Activated B cell treated with CpG ODN at 0.5 μM for 24 hours (primary cell): ENCODE results near the gene DBNL. TPM values are rescaled to one million over a fixed set of nuclear protein-coding genes. Genes with fewer than 3 reads are reported as not detected.
A peak's percentile ranks its signal among the peaks of the same experiment; 100 is the strongest.

Experiments used
- ATAC-seq: fragments of 200-7000 bp; cut with Tn5 transposase; one replicate; pipeline ENCODE4 v1.10.0; 2021; ENCODE audit warnings: low read depth, mild to moderate bottlenecking, moderate library complexity
- CTCF ChIA-PET: fragments of 350-600 bp; sonication (Branson Sonifier 250); formaldehyde crosslinking; loops from one replicate; lab custom pipeline; 2021; ENCODE audit warnings: antibody characterized with exemption; lab: Charles Lee
- POLR2A ChIA-PET: fragments of 350-600 bp; sonication (Branson Sonifier 250); formaldehyde crosslinking; loops from one replicate; lab custom pipeline; 2021; ENCODE audit warnings: antibody characterized with exemption; lab: Charles Lee
- DNase-seq: peaks from one replicate; pipeline ENCODE4 v3.0.0; 2022
- H3K27ac Mint-ChIP-seq: one replicate; pipeline ENCODE4 v1.8.0; 2020; ENCODE audit warnings: mixed read lengths
- H3K27me3 Mint-ChIP-seq: one replicate; pipeline ENCODE4 v1.8.0; 2021; ENCODE audit warnings: mixed read lengths
- H3K36me3 Mint-ChIP-seq: one replicate; pipeline ENCODE4 v1.8.0; 2021; ENCODE audit warnings: low read depth, mixed read lengths
- H3K4me1 Mint-ChIP-seq: one replicate; pipeline ENCODE4 v1.8.0; 2021; ENCODE audit warnings: mixed read lengths
- H3K4me3 Mint-ChIP-seq: one replicate; pipeline ENCODE4 v1.8.0; 2020; ENCODE audit warnings: mild to moderate bottlenecking, mixed read lengths
- H3K9me3 Mint-ChIP-seq: one replicate; pipeline ENCODE4 v1.8.0; 2020; ENCODE audit warnings: mixed read lengths
- intact Hi-C: fragments of 100-400 bp; cut with micrococcal nuclease; formaldehyde crosslinking; loops from one replicate; pipeline ENCODE4 v1.15.1; 2024
- total RNA-seq: library from RNA; stranded (reverse); gene quantifications from 2 replicates; pipeline ENCODE4 v1.2.3, GENCODE V29; 2022
- TF ChIP-seq, protein P1 (sequence below): fragments of 200-600 bp; IDR thresholded peaks from one replicate; pipeline ENCODE4 v1.8.0; 2022; ENCODE audit warnings: antibody characterized with exemption, mild to moderate bottlenecking

Gene DBNL
- total RNA-seq, 1 donor from 2014 or later, result 210 TPM

DNA sequence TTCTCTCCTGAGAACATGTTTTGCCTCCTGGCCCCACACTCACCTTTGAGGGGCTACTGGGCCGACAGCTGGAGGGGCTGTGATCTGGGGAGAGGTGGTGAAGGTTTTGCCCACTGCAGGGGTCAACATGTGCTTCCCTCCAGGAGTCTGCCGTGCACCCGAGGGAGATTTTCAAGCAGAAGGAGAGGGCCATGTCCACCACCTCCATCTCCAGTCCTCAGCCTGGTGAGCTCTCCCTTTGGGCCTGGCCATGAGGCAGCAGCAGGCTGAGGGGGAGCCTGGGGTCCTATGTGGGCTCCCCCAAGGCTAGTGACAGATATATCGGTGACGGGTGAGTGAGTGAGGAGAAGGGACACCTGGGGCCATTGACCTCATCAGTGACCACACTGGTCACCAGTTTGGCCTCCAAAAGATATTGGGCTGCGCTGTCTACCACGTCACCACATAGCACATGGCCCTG is 14.3 kb downstream of the DBNL start:
- intact Hi-C loops, result loop anchor here (1.0 kb wide), 4 partner anchors 9 to 24 kb away; partner anchors contain the start of gene POLM
- ATAC-seq (peak; percentile 29), DNase-seq (peak; percentile 38)
- ChIA-PET POLR2A (interaction anchor here (0.6 to 2.9 kb wide), 11 partner anchors 8 to 920 kb away, joined by 3 to 37 read pairs (median 5); partner anchors contain the start of genes DBNL, MYO1G and YKT6), CTCF (no interaction called here)
- TF ChIP-seq, protein P1, sequence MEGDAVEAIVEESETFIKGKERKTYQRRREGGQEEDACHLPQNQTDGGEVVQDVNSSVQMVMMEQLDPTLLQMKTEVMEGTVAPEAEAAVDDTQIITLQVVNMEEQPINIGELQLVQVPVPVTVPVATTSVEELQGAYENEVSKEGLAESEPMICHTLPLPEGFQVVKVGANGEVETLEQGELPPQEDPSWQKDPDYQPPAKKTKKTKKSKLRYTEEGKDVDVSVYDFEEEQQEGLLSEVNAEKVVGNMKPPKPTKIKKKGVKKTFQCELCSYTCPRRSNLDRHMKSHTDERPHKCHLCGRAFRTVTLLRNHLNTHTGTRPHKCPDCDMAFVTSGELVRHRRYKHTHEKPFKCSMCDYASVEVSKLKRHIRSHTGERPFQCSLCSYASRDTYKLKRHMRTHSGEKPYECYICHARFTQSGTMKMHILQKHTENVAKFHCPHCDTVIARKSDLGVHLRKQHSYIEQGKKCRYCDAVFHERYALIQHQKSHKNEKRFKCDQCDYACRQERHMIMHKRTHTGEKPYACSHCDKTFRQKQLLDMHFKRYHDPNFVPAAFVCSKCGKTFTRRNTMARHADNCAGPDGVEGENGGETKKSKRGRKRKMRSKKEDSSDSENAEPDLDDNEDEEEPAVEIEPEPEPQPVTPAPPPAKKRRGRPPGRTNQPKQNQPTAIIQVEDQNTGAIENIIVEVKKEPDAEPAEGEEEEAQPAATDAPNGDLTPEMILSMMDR, result no peak
- Mint-ChIP-seq H3K4me1 (peaks cover 74% of the 10 kb centered on the region), H3K9me3 (no peaks in the 10 kb centered on the region), H3K27me3 (no peaks in the 10 kb centered on the region), H3K4me3 (peak overlapping the region; percentile 82), H3K36me3 (peaks cover 90% of the 10 kb centered on the region), H3K27ac (peak overlapping the region; percentile 98)

DNA sequence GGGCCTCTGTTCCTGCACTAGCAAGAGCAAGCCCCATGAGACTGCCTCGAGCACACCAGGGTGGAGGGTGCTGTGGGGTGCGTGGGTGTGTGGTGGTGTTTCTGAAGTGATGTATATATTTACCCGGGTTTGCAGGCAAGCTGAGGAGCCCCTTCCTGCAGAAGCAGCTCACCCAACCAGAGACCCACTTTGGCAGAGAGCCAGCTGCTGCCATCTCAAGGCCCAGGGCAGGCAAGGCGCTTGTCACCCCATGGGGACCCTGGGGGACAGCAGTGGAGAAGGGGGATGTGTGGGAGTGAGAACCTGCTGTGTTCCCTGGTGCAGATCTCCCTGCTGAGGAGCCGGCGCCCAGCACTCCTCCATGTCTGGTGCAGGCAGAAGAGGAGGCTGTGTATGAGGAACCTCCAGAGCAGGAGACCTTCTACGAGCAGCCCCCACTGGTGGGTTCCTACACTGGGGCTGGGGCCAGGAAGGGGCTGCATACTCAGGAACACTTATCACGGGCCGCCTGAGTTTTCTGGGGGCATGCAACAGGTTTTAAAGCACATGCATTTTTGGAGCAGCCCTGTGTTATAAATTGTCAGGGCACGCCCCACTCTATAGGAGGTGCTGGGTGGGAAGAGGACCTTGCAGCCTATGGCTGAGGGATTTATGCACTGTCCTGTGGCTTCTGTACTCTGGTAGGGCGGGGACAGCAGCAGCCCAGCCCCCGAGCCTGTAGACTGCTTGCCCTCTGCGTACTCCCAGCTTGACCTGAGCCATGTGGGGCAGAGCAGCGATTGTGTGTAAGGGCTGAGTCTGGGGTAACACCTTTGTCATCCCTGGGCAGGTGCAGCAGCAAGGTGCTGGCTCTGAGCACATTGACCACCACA is 15.0 kb downstream of the DBNL start:
- POLR2A ChIA-PET, result interaction anchor here (0.9 to 2.9 kb wide), 9 partner anchors 12 to 920 kb away, joined by 3 to 37 read pairs (median 5); partner anchors contain the start of genes DBNL, MYO1G and YKT6
- Mint-ChIP-seq H3K27ac (peak overlapping the region; percentile 98), H3K4me3 (peak overlapping the region; percentile 82), H3K27me3 (no peaks in the 10 kb centered on the region), H3K36me3 (peaks cover 87% of the 10 kb centered on the region), H3K9me3 (no peaks in the 10 kb centered on the region), H3K4me1 (peaks cover 74% of the 10 kb centered on the region)
- peak; percentile 89 for ATAC-seq
- peak; percentile 57 for DNase-seq
- intact Hi-C loops, result loop anchor here (1.0 kb wide), 4 partner anchors 8 to 23 kb away; partner anchors contain the start of gene POLM
- CTCF ChIA-PET, result no interaction called here
- TF ChIP-seq, protein P1, result no peak

DNA sequence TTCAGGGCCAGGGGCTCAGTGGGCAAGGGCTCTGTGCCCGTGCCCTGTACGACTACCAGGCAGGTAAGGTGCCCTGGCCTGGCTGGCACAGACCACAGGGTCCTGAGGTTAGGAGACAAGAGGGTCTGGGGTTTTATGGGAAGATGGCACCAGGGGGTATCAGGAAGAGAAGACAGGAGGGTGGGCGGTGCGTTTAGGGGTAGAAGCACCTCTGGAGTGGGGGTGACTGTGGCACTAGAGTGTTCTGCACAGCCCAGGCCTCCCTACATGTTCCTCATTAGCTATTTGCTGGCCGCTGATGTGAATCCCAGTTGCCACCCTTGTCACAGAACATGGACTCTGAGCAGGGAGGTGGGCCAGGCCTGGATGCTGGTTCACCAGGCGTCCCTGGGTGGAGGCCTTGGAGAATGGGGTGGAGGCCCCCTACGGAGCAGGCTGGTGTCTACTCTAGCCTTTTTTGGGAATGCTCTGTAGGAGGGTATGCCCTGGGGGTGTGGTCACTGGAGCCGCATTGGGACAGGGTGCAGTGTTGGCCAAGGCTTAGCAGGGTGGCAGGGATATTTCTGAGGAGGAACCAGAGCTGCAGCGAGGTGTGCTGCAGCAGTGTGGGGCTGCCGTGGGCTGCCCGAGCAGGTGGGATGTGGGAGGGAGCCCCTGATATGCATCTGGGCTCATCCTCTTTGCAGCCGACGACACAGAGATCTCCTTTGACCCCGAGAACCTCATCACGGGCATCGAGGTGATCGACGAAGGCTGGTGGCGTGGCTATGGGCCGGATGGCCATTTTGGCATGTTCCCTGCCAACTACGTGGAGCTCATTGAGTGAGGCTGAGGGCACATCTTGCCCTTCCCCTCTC is 15.8 kb downstream of the DBNL start:
- intact Hi-C loops, result no loop called here
- ChIA-PET POLR2A (interaction anchor here (1.0 to 2.3 kb wide), 3 partner anchors 13 to 21 kb away, joined by 3 to 9 read pairs (median 3); no protein-coding TSS in a partner anchor), CTCF (no interaction called here)
- Mint-ChIP-seq H3K27me3 (no peaks in the 10 kb centered on the region), H3K4me1 (peaks cover 70% of the 10 kb centered on the region), H3K4me3 (peak overlapping the region; percentile 82), H3K36me3 (peaks cover 80% of the 10 kb centered on the region), H3K27ac (peak overlapping the region; percentile 98), H3K9me3 (no peaks in the 10 kb centered on the region)
- no peak for ATAC-seq
- TF ChIP-seq, protein P1, result no peak
- DNase-seq, result peak; percentile 14

DNA sequence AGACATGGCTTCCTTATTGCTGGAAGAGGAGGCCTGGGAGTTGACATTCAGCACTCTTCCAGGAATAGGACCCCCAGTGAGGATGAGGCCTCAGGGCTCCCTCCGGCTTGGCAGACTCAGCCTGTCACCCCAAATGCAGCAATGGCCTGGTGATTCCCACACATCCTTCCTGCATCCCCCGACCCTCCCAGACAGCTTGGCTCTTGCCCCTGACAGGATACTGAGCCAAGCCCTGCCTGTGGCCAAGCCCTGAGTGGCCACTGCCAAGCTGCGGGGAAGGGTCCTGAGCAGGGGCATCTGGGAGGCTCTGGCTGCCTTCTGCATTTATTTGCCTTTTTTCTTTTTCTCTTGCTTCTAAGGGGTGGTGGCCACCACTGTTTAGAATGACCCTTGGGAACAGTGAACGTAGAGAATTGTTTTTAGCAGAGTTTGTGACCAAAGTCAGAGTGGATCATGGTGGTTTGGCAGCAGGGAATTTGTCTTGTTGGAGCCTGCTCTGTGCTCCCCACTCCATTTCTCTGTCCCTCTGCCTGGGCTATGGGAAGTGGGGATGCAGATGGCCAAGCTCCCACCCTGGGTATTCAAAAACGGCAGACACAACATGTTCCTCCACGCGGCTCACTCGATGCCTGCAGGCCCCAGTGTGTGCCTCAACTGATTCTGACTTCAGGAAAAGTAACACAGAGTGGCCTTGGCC is 16.6 kb downstream of the DBNL start:
- Mint-ChIP-seq H3K4me3 (no peak overlapping the region), H3K4me1 (peaks cover 70% of the 10 kb centered on the region), H3K9me3 (no peaks in the 10 kb centered on the region), H3K27ac (peak overlapping the region; percentile 98), H3K27me3 (no peaks in the 10 kb centered on the region), H3K36me3 (peaks cover 72% of the 10 kb centered on the region)
- intact Hi-C loops, result no loop called here
- no peak for ATAC-seq
- TF ChIP-seq, protein P1, result no peak
- POLR2A ChIA-PET, result interaction anchor here (1.0 kb wide), 2 partner anchors 14 to 17 kb away, joined by 3 read pairs; no protein-coding TSS in a partner anchor
- CTCF ChIA-PET, result no interaction called here
- DNase-seq, result peak; percentile 7
